Ovary (tissue), 3 donors: Measurements from ENCODE around the gene TNRC6C.

Experiments
- EP300 ChIP-seq: sonication (generic); formaldehyde crosslinking; IDR thresholded peaks from one replicate; pipeline ENCODE4 v1.6.1; 2017; ENCODE audit warnings: antibody characterized with exemption
- TF ChIP-seq, protein P1 (sequence below), 3 donors: fragments of 450-650 bp in 2 of 3; fragments of 200-600 bp in 1 of 3; IDR thresholded peaks; one replicate each; pipeline versions ENCODE4 v1.5.1 to v1.8.0; 2016 to 2022; ENCODE audit warnings: antibody characterized with exemption in 3 of 3, mild to moderate bottlenecking in 1 of 3
- donor health status: DM: no; HTN: no; CAD: no.

DNA sequence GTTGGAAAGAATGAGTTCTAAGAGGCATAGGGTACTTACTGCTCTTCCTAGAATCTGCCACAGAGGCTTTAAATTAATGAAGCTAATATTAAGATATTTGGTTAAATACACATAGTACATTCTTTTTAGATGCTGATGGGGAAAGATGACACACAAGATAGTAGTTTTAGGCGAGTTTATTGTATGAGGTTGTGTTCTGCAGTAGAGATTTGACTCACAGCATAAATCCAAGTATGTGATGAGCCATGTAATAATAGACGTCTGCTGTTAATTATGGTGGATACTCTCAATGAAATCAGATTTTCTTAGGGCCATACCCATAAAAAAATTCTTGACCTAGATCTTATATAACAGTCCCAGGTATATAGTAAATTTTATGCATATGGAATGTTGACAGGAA, 8.0 kb downstream of the TNRC6C start:
- TF ChIP-seq, protein P1, sequence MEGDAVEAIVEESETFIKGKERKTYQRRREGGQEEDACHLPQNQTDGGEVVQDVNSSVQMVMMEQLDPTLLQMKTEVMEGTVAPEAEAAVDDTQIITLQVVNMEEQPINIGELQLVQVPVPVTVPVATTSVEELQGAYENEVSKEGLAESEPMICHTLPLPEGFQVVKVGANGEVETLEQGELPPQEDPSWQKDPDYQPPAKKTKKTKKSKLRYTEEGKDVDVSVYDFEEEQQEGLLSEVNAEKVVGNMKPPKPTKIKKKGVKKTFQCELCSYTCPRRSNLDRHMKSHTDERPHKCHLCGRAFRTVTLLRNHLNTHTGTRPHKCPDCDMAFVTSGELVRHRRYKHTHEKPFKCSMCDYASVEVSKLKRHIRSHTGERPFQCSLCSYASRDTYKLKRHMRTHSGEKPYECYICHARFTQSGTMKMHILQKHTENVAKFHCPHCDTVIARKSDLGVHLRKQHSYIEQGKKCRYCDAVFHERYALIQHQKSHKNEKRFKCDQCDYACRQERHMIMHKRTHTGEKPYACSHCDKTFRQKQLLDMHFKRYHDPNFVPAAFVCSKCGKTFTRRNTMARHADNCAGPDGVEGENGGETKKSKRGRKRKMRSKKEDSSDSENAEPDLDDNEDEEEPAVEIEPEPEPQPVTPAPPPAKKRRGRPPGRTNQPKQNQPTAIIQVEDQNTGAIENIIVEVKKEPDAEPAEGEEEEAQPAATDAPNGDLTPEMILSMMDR (IDR thresholded peaks at IDR 0.05), result no peak
- TF ChIP-seq EP300, result no peak
